NCI-H2196 (cell line): ENCODE measurements around the gene OSBPL5.
A peak's percentile ranks its signal among the peaks of the same experiment; 100 is the strongest.

Experiments used
- DNase-seq: peaks from one replicate; lab custom pipeline; 2025; ENCODE audit not compliant: unreplicated experiment; lab: John Stamatoyannopoulos, UW

Gene OSBPL5

GRCh38 chr11:3135481-3136440 lies 29.3 kb downstream of the OSBPL5 start:
- no peak for DNase-seq

- DNase-seq, result no peak
Observed at GRCh38 chr11:3134651-3135480, 30.2 kb downstream of the OSBPL5 start.

- no peak for DNase-seq
Observed at GRCh38 chr11:3134218-3134621, 30.9 kb downstream of the OSBPL5 start.

DNA sequence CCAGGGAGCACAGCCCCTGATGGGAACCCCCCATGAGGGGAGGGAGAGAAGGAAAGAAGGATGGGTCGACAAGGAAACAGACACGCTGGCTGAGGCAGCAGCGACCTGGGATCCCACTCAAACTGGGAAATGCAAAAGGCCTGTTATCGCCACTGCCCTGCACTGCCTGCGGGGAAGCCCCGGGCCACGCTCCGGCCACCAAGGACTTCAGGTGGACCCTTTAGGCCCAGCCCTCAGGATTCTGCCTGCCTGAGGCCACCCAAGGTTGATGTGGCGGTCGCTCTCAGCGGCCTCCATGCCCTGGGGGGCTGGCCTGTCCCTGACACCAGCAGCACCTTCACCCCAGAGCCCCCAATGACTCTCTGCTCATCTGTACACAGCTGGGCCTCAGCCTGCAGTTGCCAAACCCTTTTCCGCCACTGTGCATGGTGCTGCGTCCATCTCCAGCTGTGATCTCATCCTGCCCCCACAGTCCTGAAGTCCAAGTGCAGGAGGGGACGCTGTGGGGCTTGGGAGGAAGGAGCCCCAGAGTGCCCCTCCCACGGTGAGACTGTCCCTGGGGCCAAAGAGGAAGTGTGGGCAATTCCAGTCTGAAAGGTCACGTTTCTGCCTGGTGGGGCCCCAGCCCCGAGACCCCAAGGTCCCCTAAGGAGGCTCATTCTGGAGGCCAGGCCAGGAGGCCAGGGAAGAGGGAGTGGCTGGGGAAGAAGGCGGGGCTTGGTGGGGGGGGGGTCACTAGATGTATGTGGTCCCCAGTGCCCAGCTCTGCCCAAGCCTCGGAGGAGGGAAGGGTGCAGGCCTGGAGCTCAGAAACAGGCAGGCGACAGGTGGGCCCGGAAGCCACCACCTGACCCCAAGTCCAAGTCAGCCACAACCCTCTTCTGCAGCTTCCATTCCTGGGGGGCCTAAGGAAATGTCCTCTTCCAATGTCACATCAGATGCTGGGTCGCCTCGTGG lies 31.6 kb downstream of the OSBPL5 start:
- DNase-seq, result no peak

DNA sequence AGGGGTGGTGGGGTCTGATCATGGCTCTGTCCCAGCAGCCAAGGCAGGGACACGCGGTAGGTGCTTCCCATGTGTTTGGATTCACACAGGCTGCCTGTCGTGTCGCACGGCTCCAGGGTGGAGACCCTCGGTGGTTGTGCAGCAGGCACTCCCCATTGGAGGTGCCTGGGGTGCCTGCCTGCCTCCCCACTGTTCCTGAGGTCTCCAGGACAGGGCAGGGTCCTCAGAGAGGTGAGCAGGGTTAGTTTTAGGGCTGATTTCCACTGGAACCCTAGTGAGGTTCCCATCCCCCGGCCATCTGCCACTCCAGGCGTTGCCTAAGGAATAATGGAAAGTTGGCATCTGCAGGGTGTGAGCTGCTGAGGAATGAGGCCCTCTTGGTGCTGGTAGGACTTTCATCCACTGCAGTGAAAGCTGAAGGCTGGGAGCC lies 32.3 kb downstream of the OSBPL5 start:
- DNase-seq, result no peak

DNA sequence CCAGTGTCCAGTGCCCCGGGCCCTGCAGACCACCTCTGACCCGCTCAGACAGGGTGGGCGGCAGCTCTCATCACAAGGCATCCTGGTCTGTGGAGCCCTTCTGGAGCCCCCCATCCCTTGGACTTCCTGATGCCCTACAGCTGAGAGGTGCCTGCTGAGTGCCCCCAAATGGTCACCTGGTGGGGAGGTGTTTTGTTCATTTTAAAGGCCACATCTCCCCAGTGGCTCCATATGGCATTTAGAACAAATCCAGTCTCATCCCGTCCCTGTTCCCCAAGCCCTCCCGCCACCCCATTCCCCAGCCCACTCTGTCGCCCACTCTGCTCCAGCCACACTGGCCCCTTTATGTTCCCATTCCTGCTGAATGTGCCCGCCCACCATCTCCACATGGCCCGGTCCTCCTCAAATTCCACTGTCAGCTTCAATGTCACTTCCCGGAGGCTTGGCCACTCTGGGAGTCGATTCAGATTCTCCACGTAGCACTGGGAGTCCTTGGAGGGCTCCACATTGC lies 32.8 kb downstream of the OSBPL5 start:
- DNase-seq, result no peak

DNA sequence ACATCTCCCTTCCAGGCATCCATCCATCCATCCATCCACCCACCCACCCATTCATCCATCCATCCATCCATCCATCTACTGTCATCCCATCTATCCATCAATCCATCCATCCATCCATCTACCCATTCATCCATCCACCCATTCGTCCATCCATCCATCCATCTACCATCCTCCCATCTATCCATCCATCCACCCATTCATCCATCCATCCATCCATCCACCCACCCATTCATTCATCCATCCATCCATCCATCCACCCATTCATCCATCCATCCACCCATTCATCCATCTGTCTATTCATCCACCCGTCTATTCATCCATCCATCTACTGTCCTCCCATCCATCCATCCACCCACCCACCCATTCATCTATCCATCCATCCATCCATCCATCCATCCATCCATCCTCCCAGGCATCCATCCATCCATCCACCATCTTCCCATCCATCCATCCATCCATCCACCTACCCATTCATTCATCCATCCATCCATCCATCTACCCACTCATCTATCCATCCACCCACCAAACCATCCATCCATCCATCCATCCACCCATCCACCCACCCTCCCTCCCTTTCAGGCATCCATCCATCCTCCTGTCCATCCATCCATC lies 33.7 kb downstream of the OSBPL5 start:
- DNase-seq, result no peak

DNA sequence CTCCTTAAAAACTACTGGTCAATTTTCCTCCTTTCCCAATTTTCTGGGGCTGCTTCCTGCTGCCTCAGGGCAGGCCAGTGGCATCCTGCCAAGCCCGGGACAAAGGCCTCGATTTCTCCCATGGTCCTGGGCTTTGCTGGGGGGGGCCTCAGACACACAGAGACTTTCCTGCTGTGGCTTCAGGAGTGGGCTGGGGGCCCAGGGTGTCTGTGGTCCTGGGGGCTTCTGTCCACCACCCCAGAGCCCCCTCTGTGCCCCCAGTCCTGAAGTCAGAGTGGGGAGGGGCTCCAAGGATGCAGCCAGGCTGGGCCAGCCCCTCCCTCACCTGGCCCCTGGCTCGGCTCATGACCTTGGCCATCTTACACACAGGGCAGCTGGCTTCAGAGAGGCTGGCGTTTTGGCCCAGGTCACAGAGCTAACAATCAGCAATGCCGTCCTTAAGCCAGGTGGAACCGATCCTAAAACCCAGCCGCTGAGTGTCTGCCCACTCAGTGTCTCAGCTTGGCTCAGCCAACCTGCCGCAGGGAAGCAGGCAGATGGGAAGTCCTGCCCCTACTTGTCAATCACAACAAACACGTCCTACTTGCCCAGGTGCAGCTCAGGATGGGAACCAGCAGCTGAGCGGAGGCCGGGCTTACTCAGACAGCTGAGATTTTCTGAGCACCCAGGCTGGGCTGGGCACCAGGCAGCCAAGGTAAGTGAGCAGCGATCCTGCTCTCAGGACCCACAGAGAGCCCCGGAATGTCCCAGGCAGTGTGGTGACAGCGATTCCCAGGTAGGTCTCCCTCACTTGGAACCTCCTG lies 34.6 kb downstream of the OSBPL5 start:
- DNase-seq, result peak; percentile 79

DNA sequence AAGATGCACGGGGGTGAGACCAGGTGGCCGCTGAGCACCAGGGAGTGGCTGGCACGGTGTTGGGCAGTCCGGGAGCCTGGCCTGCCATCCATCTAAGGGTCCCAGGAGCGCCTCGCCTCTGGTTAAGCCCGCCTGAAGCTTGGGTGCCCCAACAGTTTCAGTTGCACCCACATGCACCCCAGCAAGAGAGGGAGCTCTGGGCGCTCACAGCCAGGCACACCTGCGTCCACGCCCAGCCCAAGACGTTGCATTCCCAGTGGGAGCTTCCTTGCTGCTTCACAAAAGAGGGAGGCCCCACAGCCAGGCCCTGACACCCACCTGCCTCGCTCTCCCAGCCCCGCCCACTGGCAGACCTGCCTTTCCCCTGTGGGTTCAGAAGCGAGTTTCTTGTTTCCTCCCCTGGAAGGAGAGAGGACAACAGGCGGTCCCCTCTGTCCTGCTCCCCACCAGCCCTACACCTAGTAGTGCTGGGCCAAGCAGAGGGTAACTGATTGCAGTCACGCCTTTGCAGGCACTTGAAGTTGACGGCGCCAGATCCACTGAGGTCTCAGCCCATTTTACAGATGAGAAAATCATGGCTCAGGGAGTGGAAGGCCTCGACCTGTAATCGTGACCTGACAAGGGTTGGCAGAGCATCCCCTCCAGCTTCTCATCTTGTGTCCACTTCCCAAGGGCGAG lies 35.4 kb downstream of the OSBPL5 start:
- no peak for DNase-seq

- DNase-seq, result no peak
Observed at GRCh38 chr11:3129181-3129590, 35.9 kb downstream of the OSBPL5 start.

DNA sequence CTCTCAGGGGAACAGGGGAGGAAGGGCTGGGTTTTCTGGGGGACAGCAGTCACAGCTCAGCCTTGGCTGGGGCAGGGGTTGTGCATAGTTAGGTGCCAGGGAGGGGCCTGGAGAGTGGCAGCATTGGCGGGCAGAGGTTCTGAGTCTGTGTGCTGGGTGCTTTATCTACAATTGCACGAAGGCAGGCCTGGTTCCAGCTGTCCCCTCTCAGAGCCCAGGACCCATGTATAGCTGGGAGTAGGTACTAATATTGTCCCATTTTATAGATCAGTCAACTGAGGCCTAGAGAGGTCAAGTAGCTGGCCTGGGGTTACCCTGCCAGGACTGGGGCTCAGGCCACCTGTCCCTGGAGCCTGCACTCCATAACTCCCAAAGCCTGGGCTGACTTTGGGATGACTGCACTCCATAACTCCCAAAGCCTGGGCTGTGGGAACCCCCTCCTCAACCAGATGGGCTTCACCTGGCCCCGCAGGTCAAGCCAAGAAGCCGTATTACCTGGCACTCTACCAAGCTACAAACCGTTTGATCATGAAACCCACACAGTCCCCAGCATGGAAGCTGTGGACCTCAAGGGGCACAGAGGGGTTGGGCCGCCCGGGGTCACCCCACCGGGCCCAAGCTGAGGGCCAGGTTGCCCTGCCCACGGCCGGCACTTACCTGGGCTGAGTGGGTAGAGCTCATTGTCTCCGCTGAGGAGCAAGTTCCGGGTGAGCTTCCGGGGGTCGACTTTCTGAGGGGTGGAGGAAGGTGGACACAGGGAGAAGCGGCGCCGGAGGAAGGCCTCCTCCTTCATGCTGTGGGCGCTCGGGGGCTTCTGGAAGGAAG lies 36.5 kb downstream of the OSBPL5 start:
- no peak for DNase-seq

GRCh38 chr11:3127706-3128355 lies 37.3 kb downstream of the OSBPL5 start:
- no peak for DNase-seq

DNA sequence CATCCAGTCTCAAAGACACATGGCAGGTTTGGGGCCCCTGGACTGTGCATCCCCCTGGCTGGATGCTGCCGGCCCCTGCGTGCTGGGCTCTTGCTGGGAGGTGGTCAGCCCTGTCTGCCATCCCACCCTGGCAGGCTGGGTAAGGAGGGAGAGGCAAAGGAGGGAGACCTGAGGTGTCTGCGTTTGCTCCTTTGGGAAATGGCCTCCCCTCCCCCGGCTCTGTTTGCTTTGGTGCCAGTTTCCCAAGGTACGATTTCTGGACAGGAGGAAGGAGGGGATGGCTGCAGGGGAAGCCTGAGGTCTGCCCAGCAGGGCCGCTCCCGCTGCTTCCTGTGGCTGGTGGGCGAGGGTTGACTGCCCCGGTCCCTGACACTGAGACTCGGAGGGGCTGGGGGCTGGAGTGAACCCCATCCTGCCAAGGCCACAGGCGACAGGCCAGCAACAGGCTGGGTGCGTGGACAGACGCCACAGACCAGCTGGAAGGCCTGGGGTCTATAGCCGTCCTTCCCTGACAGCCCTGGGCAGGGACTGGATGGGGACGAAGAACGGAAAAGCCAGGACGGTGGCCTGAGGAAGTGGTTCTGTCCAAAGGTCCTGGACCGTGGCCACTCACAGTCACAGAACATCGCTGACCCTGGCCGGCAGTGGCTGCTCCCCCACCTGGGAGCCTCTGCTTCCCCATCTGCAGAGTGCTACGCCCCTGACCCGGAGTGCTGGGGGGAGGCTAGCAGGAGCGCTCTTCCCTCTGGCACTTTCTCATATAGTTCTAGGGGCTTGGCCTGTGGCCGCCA lies 38.0 kb downstream of the OSBPL5 start:
- DNase-seq, result no peak

DNA sequence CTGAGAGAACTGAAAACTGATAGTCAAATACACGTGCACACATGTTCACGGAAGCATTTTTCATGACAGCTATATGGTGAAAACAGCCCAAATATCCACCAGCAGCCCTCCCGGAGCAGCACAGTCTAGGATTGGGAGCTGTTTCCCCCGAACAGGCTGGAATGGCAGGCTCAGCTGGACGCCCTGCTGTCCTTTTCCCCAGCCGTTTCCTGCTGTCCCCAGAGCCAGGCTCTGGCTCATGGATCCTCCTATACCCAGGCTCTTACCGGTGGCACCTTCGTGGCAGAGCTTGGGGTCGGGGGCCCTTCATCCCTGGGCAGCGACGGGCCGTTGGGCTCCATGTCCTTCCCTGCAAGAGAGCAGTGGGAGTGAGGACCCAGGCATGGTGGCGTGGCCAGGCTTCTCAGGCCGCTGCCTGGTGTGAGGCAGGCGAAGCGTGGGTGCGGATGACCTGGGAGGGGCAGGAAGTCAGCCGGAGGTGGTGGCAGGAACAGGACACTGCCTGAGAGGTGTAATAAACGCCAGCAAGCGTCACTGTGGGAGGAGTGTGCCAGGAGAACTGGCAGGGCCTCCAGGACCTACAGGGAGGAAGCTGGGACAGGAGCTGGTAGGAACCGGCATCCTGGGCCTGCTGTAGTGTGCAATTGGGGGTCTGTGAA lies 38.8 kb downstream of the OSBPL5 start:
- DNase-seq, result peak; percentile 23

- no peak for DNase-seq
Observed at GRCh38 chr11:3124821-3125220, 40.3 kb downstream of the OSBPL5 start.
